CD4-positive, alpha-beta T cell (primary cell): ENCODE results near the gene SPA17. TPM values are rescaled to one million over a fixed set of nuclear protein-coding genes. Genes with fewer than 3 reads are reported as not detected.

ENCODE experiments used
- ATAC-seq: fragments of 200-7000 bp; cut with Tn5 transposase; one replicate; pipeline ENCODE4 v1.10.0; 2022; ENCODE audit warnings: mild to moderate bottlenecking; ENCODE audit not compliant: poor library complexity
- CTCF ChIA-PET: fragments of 350-600 bp; sonication (Branson Sonifier 250); formaldehyde crosslinking; loops from one replicate; lab custom pipeline; 2021; ENCODE audit warnings: antibody characterized with exemption, inconsistent platforms; lab: Charles Lee
- POLR2A ChIA-PET: fragments of 350-600 bp; sonication (Branson Sonifier 250); formaldehyde crosslinking; loops from one replicate; lab custom pipeline; 2021; ENCODE audit warnings: antibody characterized with exemption, inconsistent platforms; lab: Charles Lee
- DNase-seq, 14 experiments: peaks; one replicate each; pipeline ENCODE4 v3.0.0-alpha.2; 2013 to 2020; ENCODE audit warnings: mixed read lengths in 2 of 14
- H3K27ac ChIP-seq, 2 donors: one replicate each; pipeline versions ENCODE4 v1.5.1 to v1.7.0; 2013; ENCODE audit warnings: low read length in 2 of 2, low read depth in 1 of 2, mild to moderate bottlenecking in 1 of 2
- H3K27me3 ChIP-seq, 2 experiments: 1 replicate in 1 of 2; 2 replicates in 1 of 2; pipeline versions ENCODE4 v1.6.1 to v1.7.0; 2013; ENCODE audit warnings: low read length in 2 of 2, control low read depth in 1 of 2, mild to moderate bottlenecking in 1 of 2, moderate library complexity in 1 of 2; ENCODE audit not compliant: insufficient read depth in 2 of 2, control insufficient read depth in 1 of 2
- H3K36me3 ChIP-seq: one replicate; pipeline ENCODE4 v1.6.1; 2013; ENCODE audit warnings: low read length, control low read depth; ENCODE audit not compliant: insufficient read depth
- H3K4me1 ChIP-seq: one replicate; pipeline ENCODE4 v1.6.1; 2013; ENCODE audit warnings: low read length, control low read depth; ENCODE audit not compliant: insufficient read depth
- H3K4me3 ChIP-seq: one replicate; pipeline ENCODE4 v1.5.1; 2013; ENCODE audit warnings: mild to moderate bottlenecking, low read length, moderate library complexity
- H3K9me3 ChIP-seq, 2 experiments: 1 replicate in 1 of 2; 2 replicates in 1 of 2; pipeline versions ENCODE4 v1.6.1 to v1.7.0; 2013; ENCODE audit warnings: low read length in 2 of 2, mild to moderate bottlenecking in 2 of 2, control low read depth in 1 of 2, moderate library complexity in 1 of 2; ENCODE audit not compliant: control insufficient read depth in 1 of 2, insufficient read depth in 1 of 2
- H3K27ac Mint-ChIP-seq: one replicate; pipeline ENCODE4 v1.8.0; 2020; ENCODE audit warnings: mixed read lengths
- H3K27me3 Mint-ChIP-seq: one replicate; pipeline ENCODE4 v1.8.0; 2021; ENCODE audit warnings: mixed read lengths
- H3K36me3 Mint-ChIP-seq: one replicate; pipeline ENCODE4 v1.8.0; 2021; ENCODE audit warnings: low read depth, mixed read lengths
- H3K4me1 Mint-ChIP-seq: one replicate; pipeline ENCODE4 v1.8.0; 2021; ENCODE audit warnings: low read depth, mixed read lengths
- H3K4me3 Mint-ChIP-seq: one replicate; pipeline ENCODE4 v1.8.0; 2020; ENCODE audit warnings: mild to moderate bottlenecking, mixed read lengths
- H3K9me3 Mint-ChIP-seq: one replicate; pipeline ENCODE4 v1.8.0; 2020; ENCODE audit warnings: mixed read lengths
- intact Hi-C, 2 experiments: fragments of 100-400 bp; cut with DNase I in 1 of 2; cut with micrococcal nuclease in 1 of 2; formaldehyde crosslinking; loops; one replicate each; pipeline versions ENCODE4 v1.15.1 to v1.9.0; 2023 to 2025; cut with DNase I, micrococcal nuclease
- total RNA-seq, 174 experiments: library from RNA in 2 of 174; stranded (reverse) in 2 of 174; gene quantifications; one replicate each; pipeline ENCODE4 v1.2.3 and lab custom pipeline; 2021 to 2026
- TF ChIP-seq, protein P1 (sequence below): fragments of 200-600 bp; IDR thresholded peaks from one replicate; pipeline ENCODE4 v1.8.0; 2022; ENCODE audit warnings: antibody characterized with exemption, mild to moderate bottlenecking

Gene SPA17
- total RNA-seq, 2 experiments from 2014 or later = 0.16 TPM; not detected in 1

DNA sequence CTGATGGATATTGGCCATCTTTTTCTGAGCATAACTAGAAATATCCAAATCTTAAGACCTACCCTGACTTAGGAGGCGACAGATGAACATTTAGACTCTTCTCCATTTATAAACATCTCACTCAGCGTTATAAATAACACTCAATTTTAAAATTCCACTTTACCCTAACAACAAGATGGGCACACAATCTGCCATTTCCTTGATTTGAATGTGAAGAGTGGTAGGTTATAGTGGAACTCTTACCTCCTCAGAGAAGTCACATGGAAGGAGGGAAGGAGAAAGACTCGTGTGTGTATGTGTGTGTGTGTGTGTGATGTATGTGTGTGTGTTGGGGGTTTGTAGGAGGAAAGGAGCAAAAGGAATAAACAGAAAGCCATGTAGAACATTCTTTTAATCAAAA, 15.2 kb upstream of the SPA17 start:
- Mint-ChIP-seq H3K27me3 (no peaks in the 10 kb centered on the region), H3K27ac (no peak overlapping the region), H3K36me3 (peaks cover 41% of the 10 kb centered on the region), H3K4me3 (no peak overlapping the region), H3K4me1 (no peaks in the 10 kb centered on the region), H3K9me3 (no peaks in the 10 kb centered on the region)
- Histone ChIP-seq H3K27ac (no peak overlapping the region), H3K4me3 (no peak overlapping the region), H3K27me3 (no peaks in the 10 kb centered on the region), H3K36me3 (no peaks in the 10 kb centered on the region), H3K9me3 (no peaks in the 10 kb centered on the region), H3K4me1 (no peaks in the 10 kb centered on the region)
- intact Hi-C loops = no loop called here
- ATAC-seq (no peak), DNase-seq (no peak)
- ChIA-PET CTCF (no interaction called here), POLR2A (no interaction called here)
- TF ChIP-seq, protein P1, sequence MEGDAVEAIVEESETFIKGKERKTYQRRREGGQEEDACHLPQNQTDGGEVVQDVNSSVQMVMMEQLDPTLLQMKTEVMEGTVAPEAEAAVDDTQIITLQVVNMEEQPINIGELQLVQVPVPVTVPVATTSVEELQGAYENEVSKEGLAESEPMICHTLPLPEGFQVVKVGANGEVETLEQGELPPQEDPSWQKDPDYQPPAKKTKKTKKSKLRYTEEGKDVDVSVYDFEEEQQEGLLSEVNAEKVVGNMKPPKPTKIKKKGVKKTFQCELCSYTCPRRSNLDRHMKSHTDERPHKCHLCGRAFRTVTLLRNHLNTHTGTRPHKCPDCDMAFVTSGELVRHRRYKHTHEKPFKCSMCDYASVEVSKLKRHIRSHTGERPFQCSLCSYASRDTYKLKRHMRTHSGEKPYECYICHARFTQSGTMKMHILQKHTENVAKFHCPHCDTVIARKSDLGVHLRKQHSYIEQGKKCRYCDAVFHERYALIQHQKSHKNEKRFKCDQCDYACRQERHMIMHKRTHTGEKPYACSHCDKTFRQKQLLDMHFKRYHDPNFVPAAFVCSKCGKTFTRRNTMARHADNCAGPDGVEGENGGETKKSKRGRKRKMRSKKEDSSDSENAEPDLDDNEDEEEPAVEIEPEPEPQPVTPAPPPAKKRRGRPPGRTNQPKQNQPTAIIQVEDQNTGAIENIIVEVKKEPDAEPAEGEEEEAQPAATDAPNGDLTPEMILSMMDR = no peak

DNA sequence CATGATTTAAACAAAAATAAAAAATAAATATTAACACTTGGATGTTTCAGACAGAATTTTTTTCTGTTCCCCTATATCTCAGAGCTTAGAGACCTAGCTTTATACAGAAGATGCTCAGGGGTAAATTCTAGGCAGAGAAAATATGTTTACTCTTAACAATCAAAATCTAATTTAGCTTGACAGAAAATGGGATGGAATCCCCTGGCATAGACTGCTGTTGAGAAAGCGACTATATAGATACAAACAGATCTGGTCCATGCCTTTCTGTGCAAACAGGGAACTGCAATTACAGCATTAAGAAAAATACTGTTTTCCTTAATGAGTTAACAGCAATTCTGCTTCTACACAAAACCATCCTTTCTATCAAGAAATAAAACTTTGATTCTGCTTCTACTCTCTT, 14.7 kb upstream of the SPA17 start:
- no peak for DNase-seq
- H3K4me1 Mint-ChIP-seq = no peaks in the 10 kb centered on the region
- TF ChIP-seq, protein P1 = no peak
- H3K4me1 ChIP-seq = no peaks in the 10 kb centered on the region
- H3K27me3 ChIP-seq = no peaks in the 10 kb centered on the region
- H3K27ac Mint-ChIP-seq = no peak overlapping the region
- no peak overlapping the region for H3K4me3 Mint-ChIP-seq
- no peaks in the 10 kb centered on the region for H3K9me3 Mint-ChIP-seq
- no peak overlapping the region for H3K4me3 ChIP-seq
- no peaks in the 10 kb centered on the region for H3K9me3 ChIP-seq
- H3K27me3 Mint-ChIP-seq = no peaks in the 10 kb centered on the region
- no peak overlapping the region for H3K27ac ChIP-seq
- no peak for ATAC-seq
- intact Hi-C loops = no loop called here
- H3K36me3 ChIP-seq = no peaks in the 10 kb centered on the region
- H3K36me3 Mint-ChIP-seq = peaks cover 39% of the 10 kb centered on the region
- POLR2A ChIA-PET = no interaction called here
- CTCF ChIA-PET = interaction anchor here (0.9 kb wide), 1 partner anchor 16 kb away, joined by 3 read pairs; no protein-coding TSS in a partner anchor

DNA sequence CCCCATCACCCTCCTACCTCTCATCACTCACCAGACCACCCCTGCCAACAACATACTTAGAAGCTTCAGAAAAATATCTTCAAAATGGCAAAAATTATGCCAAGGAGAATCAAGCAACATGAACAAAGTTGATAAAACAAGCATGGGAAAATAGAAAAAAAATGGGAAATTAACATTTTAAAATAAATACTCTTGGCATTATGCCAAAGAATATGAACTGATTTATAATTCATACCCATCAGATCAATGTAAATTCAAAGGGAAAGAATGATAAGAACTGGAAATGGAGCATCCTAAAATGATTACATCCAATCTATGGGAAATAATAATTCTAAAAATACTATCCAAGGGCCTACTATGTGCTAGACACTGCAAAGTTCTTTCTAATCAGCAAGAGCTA, 12.2 kb upstream of the SPA17 start:
- no peaks in the 10 kb centered on the region for H3K9me3 Mint-ChIP-seq
- Histone ChIP-seq H3K36me3 (no peaks in the 10 kb centered on the region), H3K27ac (no peak overlapping the region), H3K4me1 (no peaks in the 10 kb centered on the region), H3K9me3 (no peaks in the 10 kb centered on the region), H3K4me3 (no peak overlapping the region), H3K27me3 (no peaks in the 10 kb centered on the region)
- peaks cover 43% of the 10 kb centered on the region for H3K36me3 Mint-ChIP-seq
- CTCF ChIA-PET = interaction anchor here (0.7 to 1.4 kb wide), 2 partner anchors 16 to 17 kb away, joined by 3 to 6 read pairs; no protein-coding TSS in a partner anchor
- H3K4me1 Mint-ChIP-seq = no peaks in the 10 kb centered on the region
- intact Hi-C loops = loop anchor here in 1 of 2 experiments (10.0 kb wide), 1 partner anchor 133 kb away; no protein-coding TSS in a partner anchor
- no peak for DNase-seq
- H3K27ac Mint-ChIP-seq = no peak overlapping the region
- POLR2A ChIA-PET = interaction anchor here (0.9 kb wide), 1 partner anchor 214 kb away, joined by 3 read pairs; no protein-coding TSS in a partner anchor
- no peak overlapping the region for H3K4me3 Mint-ChIP-seq
- ATAC-seq = no peak
- H3K27me3 Mint-ChIP-seq = no peaks in the 10 kb centered on the region
- TF ChIP-seq, protein P1 = no peak
